HepG2 (cell line): Measurements from ENCODE around the gene CBX5. TPM values are rescaled to one million over a fixed set of nuclear protein-coding genes. Genes with fewer than 3 reads are reported as not detected.

Experiments
- ADNP ChIP-seq: sonication (generic); formaldehyde crosslinking; IDR thresholded peaks from 2 replicates; pipeline ENCODE4 v1.4.0; 2020; ENCODE audit warnings: missing genetic modification reagents
- FOXP4 ChIP-seq: sonication (generic); formaldehyde crosslinking; IDR thresholded peaks from 2 replicates; pipeline ENCODE4 v1.4.0; 2020; ENCODE audit warnings: missing genetic modification reagents
- HNF4G ChIP-seq, 2 experiments: sonication (generic) in 1 of 2; formaldehyde crosslinking in 1 of 2; IDR thresholded peaks; 2 replicates each; pipeline versions ENCODE4 v1.4.0 to v1.6.1; 2011 to 2020; ENCODE audit warnings: borderline replicate concordance in 2 of 2, low read depth in 2 of 2, mild to moderate bottlenecking in 2 of 2, low read length in 1 of 2, missing genetic modification reagents in 1 of 2, moderate library complexity in 1 of 2
- MAFG ChIP-seq: sonication (generic); formaldehyde crosslinking; IDR thresholded peaks from 2 replicates; pipeline ENCODE4 v1.5.1; 2020; ENCODE audit warnings: mild to moderate bottlenecking, missing genetic modification reagents
- PATZ1 ChIP-seq: sonication (generic); formaldehyde crosslinking; IDR thresholded peaks from 2 replicates; pipeline ENCODE4 v1.4.0; 2020; ENCODE audit warnings: missing genetic modification reagents
- SMAD9 ChIP-seq: sonication (generic); formaldehyde crosslinking; IDR thresholded peaks from 2 replicates; pipeline ENCODE4 v1.5.1; 2020; ENCODE audit warnings: mild to moderate bottlenecking, missing genetic modification reagents
- TCF7L2 ChIP-seq: IDR thresholded peaks from 2 replicates; pipeline ENCODE4 v1.6.1; 2011; ENCODE audit warnings: mild to moderate bottlenecking, low read depth, low read length, moderate library complexity
- TFE3 ChIP-seq: IDR thresholded peaks from 2 replicates; pipeline ENCODE4 v1.6.1; 2016
- THYN1 ChIP-seq: sonication (generic); formaldehyde crosslinking; IDR thresholded peaks from 2 replicates; pipeline ENCODE4 v1.8.1; 2023; ENCODE audit warnings: low read depth, mild to moderate bottlenecking, moderate library complexity, missing genetic modification reagents, borderline replicate concordance
- ZEB1 ChIP-seq: IDR thresholded peaks from 2 replicates; pipeline ENCODE4 v1.6.1; 2012; ENCODE audit warnings: mild to moderate bottlenecking, low read depth, inconsistent platforms; ENCODE audit not compliant: insufficient replicate concordance
- ZNF274 ChIP-seq: sonication (generic); formaldehyde crosslinking; IDR thresholded peaks from 2 replicates; pipeline ENCODE4 v1.5.1; 2020; ENCODE audit warnings: mild to moderate bottlenecking, missing genetic modification reagents
- ZNF546 ChIP-seq: sonication (generic); formaldehyde crosslinking; conservative IDR thresholded peaks from 2 replicates; pipeline ENCODE4 v1.8.1; 2023; ENCODE audit warnings: mild to moderate bottlenecking, missing genetic modification reagents
- ZNF562 ChIP-seq: sonication (generic); formaldehyde crosslinking; IDR thresholded peaks from 2 replicates; pipeline ENCODE4 v1.8.0; 2022; ENCODE audit warnings: missing genetic modification reagents, borderline replicate concordance
- polyA plus RNA-seq, 8 experiments: library from polyadenylated mRNA; depleted of rRNA in 3 of 8; stranded (reverse) in 7 of 8; unstranded in 1 of 8; fragments of >200 nt; fragmentation: Illumina TruSeq in 4 of 8; extraction: Trizol in 4 of 8; gene quantifications; 2 replicates each; pipeline versions ENCODE4 v1.2.1 to v1.2.3, GENCODE V29; 2011 to 2016; ENCODE audit warnings: low read depth in 4 of 8, missing spikeins in 1 of 8, mixed read lengths in 1 of 8; ENCODE audit not compliant: insufficient read depth in 1 of 8
- total RNA-seq, 5 experiments: library from RNA; depleted of rRNA; stranded (reverse); fragments of >200 nt; fragmentation: Illumina TruSeq; extraction: Trizol; gene quantifications; 2 replicates each; pipeline ENCODE4 v1.2.3, GENCODE V29; 2016; ENCODE audit warnings: low read depth in 1 of 5
- TF ChIP-seq, protein P1 (sequence below): sonication (generic); formaldehyde crosslinking; IDR thresholded peaks from 2 replicates; pipeline ENCODE4 v1.4.0; 2020; ENCODE audit warnings: missing genetic modification reagents

Gene CBX5
- total and polyA plus RNA-seq, 2 of the 13 experiments (the other 11 are each of a cell fraction or from before 2014, with no cell fraction given), result 16.0 to 22.2 TPM

GRCh38 chr12:54301428-54302048, 21.6 kb upstream of the CBX5 start (continued):
- TF ChIP-seq FOXP4 (CRISPR knock-in tag) (peak; percentile 63), ZEB1 (peak; percentile 89), TFE3 (CRISPR knock-in tag) (0 out of 2 replicates have a peak, but pooled peaks have one; percentile 9), TCF7L2 (0 out of 2 replicates have a peak, but pooled peaks have one; percentile 32), ADNP (CRISPR knock-in tag) (no peak), MAFG (no peak), ZNF546 (CRISPR knock-in tag) (no peak), HNF4G (IDR thresholded peaks at IDR 0.05; ENCODE audit: borderline replicate concordance, low read depth, low read length) (peak; percentile 20; the same call in 1 of the 2 replicates), HNF4G (CRISPR knock-in tag; IDR thresholded peaks at IDR 0.05; ENCODE audit: borderline replicate concordance, low read depth) (no peak), SMAD9 (CRISPR knock-in tag) (no peak), ZNF562 (no peak), ZNF274 (CRISPR knock-in tag) (no peak), PATZ1 (CRISPR knock-in tag) (peak; percentile 92), THYN1 (CRISPR knock-in tag) (no peak)
- TF ChIP-seq, protein P1, sequence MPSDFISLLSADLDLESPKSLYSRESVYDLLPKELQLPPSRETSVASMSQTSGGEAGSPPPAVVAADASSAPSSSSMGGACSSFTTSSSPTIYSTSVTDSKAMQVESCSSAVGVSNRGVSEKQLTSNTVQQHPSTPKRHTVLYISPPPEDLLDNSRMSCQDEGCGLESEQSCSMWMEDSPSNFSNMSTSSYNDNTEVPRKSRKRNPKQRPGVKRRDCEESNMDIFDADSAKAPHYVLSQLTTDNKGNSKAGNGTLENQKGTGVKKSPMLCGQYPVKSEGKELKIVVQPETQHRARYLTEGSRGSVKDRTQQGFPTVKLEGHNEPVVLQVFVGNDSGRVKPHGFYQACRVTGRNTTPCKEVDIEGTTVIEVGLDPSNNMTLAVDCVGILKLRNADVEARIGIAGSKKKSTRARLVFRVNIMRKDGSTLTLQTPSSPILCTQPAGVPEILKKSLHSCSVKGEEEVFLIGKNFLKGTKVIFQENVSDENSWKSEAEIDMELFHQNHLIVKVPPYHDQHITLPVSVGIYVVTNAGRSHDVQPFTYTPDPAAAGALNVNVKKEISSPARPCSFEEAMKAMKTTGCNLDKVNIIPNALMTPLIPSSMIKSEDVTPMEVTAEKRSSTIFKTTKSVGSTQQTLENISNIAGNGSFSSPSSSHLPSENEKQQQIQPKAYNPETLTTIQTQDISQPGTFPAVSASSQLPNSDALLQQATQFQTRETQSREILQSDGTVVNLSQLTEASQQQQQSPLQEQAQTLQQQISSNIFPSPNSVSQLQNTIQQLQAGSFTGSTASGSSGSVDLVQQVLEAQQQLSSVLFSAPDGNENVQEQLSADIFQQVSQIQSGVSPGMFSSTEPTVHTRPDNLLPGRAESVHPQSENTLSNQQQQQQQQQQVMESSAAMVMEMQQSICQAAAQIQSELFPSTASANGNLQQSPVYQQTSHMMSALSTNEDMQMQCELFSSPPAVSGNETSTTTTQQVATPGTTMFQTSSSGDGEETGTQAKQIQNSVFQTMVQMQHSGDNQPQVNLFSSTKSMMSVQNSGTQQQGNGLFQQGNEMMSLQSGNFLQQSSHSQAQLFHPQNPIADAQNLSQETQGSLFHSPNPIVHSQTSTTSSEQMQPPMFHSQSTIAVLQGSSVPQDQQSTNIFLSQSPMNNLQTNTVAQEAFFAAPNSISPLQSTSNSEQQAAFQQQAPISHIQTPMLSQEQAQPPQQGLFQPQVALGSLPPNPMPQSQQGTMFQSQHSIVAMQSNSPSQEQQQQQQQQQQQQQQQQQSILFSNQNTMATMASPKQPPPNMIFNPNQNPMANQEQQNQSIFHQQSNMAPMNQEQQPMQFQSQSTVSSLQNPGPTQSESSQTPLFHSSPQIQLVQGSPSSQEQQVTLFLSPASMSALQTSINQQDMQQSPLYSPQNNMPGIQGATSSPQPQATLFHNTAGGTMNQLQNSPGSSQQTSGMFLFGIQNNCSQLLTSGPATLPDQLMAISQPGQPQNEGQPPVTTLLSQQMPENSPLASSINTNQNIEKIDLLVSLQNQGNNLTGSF (CRISPR knock-in tag), result no peak
